ENCODE data around the gene ZNF177.

- TF ChIP-seq CTCF (IDR thresholded peaks at IDR 0.05) (no peak), POLR2A (IDR thresholded peaks at IDR 0.05) (no peak)
These were observed at the start of gene ZNF177 for GRCh38 chr19:9362905-9363304.

Measured in esophagus squamous epithelium (tissue), 4 donors.